ENCODE results near the gene ARFGEF2.

Gene ARFGEF2

DNA sequence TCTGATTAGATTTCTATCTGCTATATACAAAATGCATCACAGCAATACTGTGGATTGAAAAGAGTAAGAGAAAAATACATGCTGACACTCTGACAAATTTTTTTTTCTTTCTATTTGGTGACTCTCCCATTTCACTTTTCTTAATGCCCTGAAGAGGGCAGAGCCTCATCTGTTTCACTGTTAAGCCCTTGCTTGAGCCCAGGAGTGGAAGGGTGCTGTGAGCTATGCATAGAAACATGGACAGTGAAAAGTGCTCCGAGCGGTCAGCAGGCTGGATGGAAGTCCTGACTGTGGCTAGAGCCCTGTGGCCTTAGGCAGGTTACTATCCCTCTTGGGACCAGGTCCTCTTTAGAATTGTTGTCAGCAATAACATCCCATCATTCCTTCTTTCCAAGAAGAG, 107.2 kb downstream of the ARFGEF2 start:
- Histone ChIP-seq H3K27me3 (ENCODE audit: control insufficient read depth, low read length) (no peaks in the 10 kb centered on the region), H3K4me2 (ENCODE audit: low read length) (no peak overlapping the region), H3K9me2 (replicated peaks; ENCODE audit: control insufficient read depth, low read length) (no peaks in the 10 kb centered on the region), H3K36me3 (ENCODE audit: control insufficient read depth, low read length) (peaks cover 52% of the 10 kb centered on the region), H3F3A (ENCODE audit: control insufficient read depth, insufficient read depth) (no peaks in the 10 kb centered on the region; the same call in 1 of the 2 replicates), H4K20me1 (ENCODE audit: control insufficient read depth, insufficient read depth, low read depth, low read length) (no peaks in the 10 kb centered on the region), H3K79me2 (ENCODE audit: control insufficient read depth, low read length) (no peaks in the 10 kb centered on the region), H3K27ac (ENCODE audit: low read depth, low read length) (no peak overlapping the region), H3K4me1 (ENCODE audit: control insufficient read depth, low read length) (no peaks in the 10 kb centered on the region), H3K9me3 (ENCODE audit: control insufficient read depth, insufficient read depth, low read length) (no peaks in the 10 kb centered on the region), H3K4me3 (ENCODE audit: low read length) (no peak overlapping the region)
- no peak for TF ChIP-seq EZH2phosphoT487 (IDR thresholded peaks at IDR 0.05; ENCODE audit: borderline replicate concordance, low read length)
- TF ChIP-seq, protein P1, sequence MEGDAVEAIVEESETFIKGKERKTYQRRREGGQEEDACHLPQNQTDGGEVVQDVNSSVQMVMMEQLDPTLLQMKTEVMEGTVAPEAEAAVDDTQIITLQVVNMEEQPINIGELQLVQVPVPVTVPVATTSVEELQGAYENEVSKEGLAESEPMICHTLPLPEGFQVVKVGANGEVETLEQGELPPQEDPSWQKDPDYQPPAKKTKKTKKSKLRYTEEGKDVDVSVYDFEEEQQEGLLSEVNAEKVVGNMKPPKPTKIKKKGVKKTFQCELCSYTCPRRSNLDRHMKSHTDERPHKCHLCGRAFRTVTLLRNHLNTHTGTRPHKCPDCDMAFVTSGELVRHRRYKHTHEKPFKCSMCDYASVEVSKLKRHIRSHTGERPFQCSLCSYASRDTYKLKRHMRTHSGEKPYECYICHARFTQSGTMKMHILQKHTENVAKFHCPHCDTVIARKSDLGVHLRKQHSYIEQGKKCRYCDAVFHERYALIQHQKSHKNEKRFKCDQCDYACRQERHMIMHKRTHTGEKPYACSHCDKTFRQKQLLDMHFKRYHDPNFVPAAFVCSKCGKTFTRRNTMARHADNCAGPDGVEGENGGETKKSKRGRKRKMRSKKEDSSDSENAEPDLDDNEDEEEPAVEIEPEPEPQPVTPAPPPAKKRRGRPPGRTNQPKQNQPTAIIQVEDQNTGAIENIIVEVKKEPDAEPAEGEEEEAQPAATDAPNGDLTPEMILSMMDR (IDR thresholded peaks at IDR 0.05; ENCODE audit: low read depth, low read length, poor library complexity, severe bottlenecking) = peak; percentile 44

DNA sequence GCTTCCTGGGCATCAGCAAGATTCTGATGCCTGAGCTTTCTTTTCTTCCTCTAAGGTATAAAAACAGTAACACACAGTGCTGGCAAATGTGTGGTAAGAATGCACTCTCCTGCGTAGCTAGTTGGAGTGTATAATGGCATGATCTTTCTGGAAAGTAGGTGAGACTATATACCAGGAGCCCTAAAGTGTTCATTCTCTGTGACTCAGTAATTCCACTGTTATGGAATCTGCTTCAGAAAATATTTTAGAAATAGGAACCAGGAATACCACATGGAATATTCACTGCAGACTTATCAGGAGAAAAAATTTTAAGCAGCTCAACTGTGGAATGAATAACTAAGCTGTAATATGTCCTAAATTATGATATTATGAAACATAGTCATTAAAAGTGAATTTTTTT, 107.7 kb downstream of the ARFGEF2 start:
- no peaks in the 10 kb centered on the region; the same call in 1 of the 2 replicates for H3F3A ChIP-seq (ENCODE audit: control insufficient read depth, insufficient read depth)
- H3K79me2 ChIP-seq (ENCODE audit: control insufficient read depth, low read length) = no peaks in the 10 kb centered on the region
- no peaks in the 10 kb centered on the region for H3K4me1 ChIP-seq (ENCODE audit: control insufficient read depth, low read length)
- no peaks in the 10 kb centered on the region for H3K27me3 ChIP-seq (ENCODE audit: control insufficient read depth, low read length)
- no peak overlapping the region for H3K4me3 ChIP-seq (ENCODE audit: low read length)
- H4K20me1 ChIP-seq (ENCODE audit: control insufficient read depth, insufficient read depth, low read depth, low read length) = no peaks in the 10 kb centered on the region
- no peaks in the 10 kb centered on the region for H3K9me2 ChIP-seq (replicated peaks; ENCODE audit: control insufficient read depth, low read length)
- no peaks in the 10 kb centered on the region for H3K9me3 ChIP-seq (ENCODE audit: control insufficient read depth, insufficient read depth, low read length)
- no peak overlapping the region for H3K27ac ChIP-seq (ENCODE audit: low read depth, low read length)
- TF ChIP-seq EZH2phosphoT487 (IDR thresholded peaks at IDR 0.05; ENCODE audit: borderline replicate concordance, low read length) = no peak
- TF ChIP-seq, protein P1 (IDR thresholded peaks at IDR 0.05; ENCODE audit: low read depth, low read length, poor library complexity, severe bottlenecking) = no peak
- H3K4me2 ChIP-seq (ENCODE audit: low read length) = no peak overlapping the region
- H3K36me3 ChIP-seq (ENCODE audit: control insufficient read depth, low read length) = peaks cover 53% of the 10 kb centered on the region

DNA sequence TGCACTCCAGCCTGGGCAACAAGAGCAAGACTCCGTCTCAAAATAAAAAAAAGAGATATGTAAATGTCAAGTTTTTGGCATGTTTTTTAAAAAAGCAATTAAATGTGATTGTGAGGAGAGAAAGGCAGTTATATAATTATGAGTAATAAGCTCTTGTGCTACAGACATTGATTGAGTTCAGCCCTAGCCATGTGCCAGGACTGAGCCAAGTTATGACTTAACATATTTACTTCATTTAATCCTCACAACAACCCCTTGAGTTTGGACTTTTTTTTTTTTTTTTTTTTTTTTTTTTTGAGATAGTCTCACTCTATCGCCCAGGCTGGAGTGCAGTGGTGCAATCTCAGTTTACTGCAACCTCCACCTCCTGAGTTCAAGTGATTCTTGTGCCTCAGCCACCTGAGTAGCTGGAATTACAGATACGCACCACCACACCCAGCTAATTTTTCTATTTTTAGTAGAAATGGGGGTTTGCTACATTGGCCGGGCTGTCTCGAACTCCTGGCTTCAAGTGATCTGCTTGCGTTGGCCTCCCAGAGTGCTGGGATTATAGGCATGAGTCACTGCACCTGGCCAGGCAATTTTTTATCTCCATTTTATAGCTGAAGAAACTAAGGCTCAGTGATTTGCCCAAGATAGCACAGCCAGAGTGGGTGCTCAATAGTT, 109.6 kb downstream of the ARFGEF2 start:
- Histone ChIP-seq H3K4me3 (ENCODE audit: low read length) (no peak overlapping the region), H3K4me1 (ENCODE audit: control insufficient read depth, low read length) (no peaks in the 10 kb centered on the region), H3K9me2 (replicated peaks; ENCODE audit: control insufficient read depth, low read length) (no peaks in the 10 kb centered on the region), H3K79me2 (ENCODE audit: control insufficient read depth, low read length) (no peaks in the 10 kb centered on the region), H3K27me3 (ENCODE audit: control insufficient read depth, low read length) (no peaks in the 10 kb centered on the region), H3K9me3 (ENCODE audit: control insufficient read depth, insufficient read depth, low read length) (no peaks in the 10 kb centered on the region), H3K36me3 (ENCODE audit: control insufficient read depth, low read length) (peaks cover 55% of the 10 kb centered on the region), H3K27ac (ENCODE audit: low read depth, low read length) (no peak overlapping the region), H3K4me2 (ENCODE audit: low read length) (no peak overlapping the region), H4K20me1 (ENCODE audit: control insufficient read depth, insufficient read depth, low read depth, low read length) (no peaks in the 10 kb centered on the region), H3F3A (ENCODE audit: control insufficient read depth, insufficient read depth) (peaks cover 5% of the 10 kb centered on the region; the same call in 1 of the 2 replicates)
- no peak for TF ChIP-seq EZH2phosphoT487 (IDR thresholded peaks at IDR 0.05; ENCODE audit: borderline replicate concordance, low read length)
- TF ChIP-seq, protein P1 (IDR thresholded peaks at IDR 0.05; ENCODE audit: low read depth, low read length, poor library complexity, severe bottlenecking) = no peak
